C1 segment of cervical spinal cord (tissue), 14 donors: Measurements from ENCODE around the gene U2AF1.
"Not testable (repeated sequence)": the region's sequence is repeated elsewhere in the genome, so short reads cannot be mapped to it uniquely, and the experiment has no call there.

ENCODE experiments used
- DNase-seq, 14 donors: peaks; one replicate each; lab custom pipeline; 2025; lab: John Stamatoyannopoulos, UW

U2AF1 gene, protein sequence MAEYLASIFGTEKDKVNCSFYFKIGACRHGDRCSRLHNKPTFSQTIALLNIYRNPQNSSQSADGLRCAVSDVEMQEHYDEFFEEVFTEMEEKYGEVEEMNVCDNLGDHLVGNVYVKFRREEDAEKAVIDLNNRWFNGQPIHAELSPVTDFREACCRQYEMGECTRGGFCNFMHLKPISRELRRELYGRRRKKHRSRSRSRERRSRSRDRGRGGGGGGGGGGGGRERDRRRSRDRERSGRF

GRCh38 chr21:43106965-43107793, at the start of gene U2AF1:
TSS of gene U2AF1 (minus strand) at chr21:43107570. CDS start at chr21:43107494, 76 bp downstream.
- DNase-seq = not testable (repeated sequence)

DNA sequence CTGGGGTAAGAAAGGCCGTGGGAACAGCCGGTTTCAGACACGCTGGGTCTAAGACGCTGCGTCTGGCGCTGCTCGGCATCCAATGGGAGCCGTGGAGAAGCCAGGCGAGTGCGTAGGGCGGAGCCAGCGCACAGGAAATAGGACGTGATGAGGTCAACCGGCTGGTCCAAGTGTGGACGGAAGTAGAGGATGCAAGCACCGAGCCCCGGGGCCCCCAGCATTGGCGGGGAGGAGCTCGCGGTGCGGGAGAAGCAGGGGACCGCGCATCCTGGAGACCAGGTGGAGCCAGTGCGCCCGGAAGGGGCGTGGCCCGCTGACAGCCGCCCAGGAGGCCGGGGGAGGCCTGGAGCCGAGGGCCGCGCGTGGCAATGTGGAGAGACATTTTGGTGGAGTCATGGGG, 46.2 kb upstream of the U2AF1 start:
- DNase-seq = not testable (repeated sequence)

- not testable (repeated sequence) for DNase-seq
Observed at GRCh38 chr21:43149344-43149743, 42.0 kb upstream of the U2AF1 start.

DNA sequence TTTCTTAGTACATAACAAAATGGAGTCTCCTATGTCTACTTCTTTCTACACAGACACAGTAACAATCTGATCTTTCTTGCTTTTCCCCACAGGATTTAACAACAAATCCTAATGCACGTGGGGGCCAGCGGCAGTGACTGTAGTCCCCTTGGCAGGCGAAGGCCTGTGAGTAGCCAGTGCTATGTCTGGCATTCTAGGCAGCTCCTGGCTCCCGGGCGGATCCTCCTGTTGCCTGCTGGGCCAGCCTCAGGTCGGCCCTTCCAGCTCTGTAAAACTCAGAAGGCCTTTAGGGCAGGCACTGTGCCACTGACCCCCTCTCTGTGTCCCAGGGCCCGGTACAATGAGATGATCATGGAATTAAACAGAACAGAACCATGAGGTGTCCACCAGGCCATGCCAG, 40.6 kb upstream of the U2AF1 start:
- DNase-seq = not testable (repeated sequence)

DNA sequence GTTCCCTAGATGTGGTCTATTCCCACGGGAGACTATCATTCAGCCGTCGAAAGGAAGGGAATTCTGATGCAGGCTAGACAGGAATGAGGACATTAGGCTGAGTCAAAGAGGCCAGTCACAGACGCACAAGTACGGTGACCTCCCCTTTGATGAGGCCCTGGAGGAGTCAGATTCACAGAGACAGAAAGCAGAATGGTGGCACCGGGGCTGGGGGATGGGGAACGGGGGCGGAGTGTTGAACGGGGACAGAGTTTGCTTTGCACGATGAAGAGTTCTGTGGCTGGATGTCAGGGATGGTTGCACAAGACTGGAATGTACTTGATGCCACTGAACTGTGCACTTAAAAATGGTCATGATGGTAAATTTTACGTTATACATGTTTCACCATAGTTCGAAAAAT, 39.3 kb upstream of the U2AF1 start:
- not testable (repeated sequence) for DNase-seq

- not testable (repeated sequence) for DNase-seq
Observed at GRCh38 chr21:43141407-43141806, 34.0 kb upstream of the U2AF1 start.

GRCh38 chr21:43138944-43139343, 31.6 kb upstream of the U2AF1 start:
- DNase-seq = not testable (repeated sequence)

- not testable (repeated sequence) for DNase-seq
Observed at GRCh38 chr21:43134520-43134919, 27.1 kb upstream of the U2AF1 start.

- DNase-seq = not testable (repeated sequence)
Observed at GRCh38 chr21:43130094-43130493, 22.7 kb upstream of the U2AF1 start.

- not testable (repeated sequence) for DNase-seq
Observed at GRCh38 chr21:43115956-43116355, 8.6 kb upstream of the U2AF1 start.

DNA sequence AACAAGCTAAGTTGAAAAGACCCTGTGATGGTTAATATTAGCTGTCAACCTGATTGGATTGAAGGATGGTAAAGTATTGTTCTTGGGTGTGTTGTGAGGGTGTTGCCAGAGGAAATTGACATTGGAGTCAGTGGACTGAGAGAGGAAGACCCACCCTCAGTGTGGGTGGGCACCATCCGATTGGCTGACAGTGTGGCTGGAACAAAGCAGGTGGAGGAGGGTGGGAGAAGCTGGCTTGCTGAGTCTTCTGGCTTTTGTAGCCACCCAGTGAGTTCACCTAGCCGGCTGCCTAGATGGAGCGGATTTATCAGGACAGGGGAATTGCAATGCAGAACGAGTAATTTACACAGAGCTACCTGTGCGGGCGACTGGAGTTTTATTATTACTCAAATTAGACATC, 7.1 kb upstream of the U2AF1 start:
- not testable (repeated sequence) for DNase-seq

DNA sequence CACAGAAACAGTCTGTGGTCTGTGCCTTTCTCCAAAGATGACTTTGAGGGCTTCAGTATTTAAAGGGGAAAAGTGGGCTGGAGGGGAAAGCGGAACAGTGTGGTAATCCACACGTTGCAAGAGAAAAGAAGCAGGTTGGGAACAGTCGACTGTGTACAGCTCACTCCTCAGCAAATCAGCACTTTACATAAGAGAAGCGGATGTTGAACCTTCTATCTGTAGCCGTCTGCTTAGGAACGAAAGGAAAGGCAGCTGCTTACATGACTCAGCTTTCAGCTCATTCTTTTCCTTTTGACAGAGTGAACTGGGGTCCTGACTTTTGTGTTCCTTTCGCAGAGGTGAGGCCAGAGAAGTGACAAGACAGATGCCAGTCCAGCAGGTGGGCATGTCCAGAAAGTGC, 1.6 kb upstream of the U2AF1 start:
- not testable (repeated sequence) for DNase-seq

- not testable (repeated sequence) for DNase-seq
Observed at GRCh38 chr21:43108177-43108576, 807 bp upstream of the U2AF1 start.

- not testable (repeated sequence) for DNase-seq
Observed at GRCh38 chr21:43107794-43108137, 396 bp upstream of the U2AF1 start.

DNA sequence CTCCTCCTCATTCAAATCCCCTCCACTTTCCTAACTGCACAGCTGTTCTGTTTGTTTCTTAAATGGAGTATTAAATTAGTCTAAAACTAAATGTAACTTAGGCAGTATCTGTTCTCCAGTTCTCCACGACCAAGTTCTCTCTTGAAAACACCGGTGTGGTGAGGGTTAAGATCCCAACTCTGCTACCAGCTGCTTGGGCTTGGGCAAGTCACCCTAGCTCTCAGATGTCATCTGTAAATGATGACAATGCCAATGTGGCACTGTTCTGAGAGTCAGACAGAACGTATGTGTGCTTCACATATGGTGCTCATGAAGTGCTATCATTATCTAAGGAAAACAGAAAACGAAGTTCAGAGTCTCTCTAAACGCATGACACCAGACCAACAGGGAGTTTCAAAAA, 2.7 kb downstream of the U2AF1 start:
- not testable (repeated sequence) for DNase-seq

DNA sequence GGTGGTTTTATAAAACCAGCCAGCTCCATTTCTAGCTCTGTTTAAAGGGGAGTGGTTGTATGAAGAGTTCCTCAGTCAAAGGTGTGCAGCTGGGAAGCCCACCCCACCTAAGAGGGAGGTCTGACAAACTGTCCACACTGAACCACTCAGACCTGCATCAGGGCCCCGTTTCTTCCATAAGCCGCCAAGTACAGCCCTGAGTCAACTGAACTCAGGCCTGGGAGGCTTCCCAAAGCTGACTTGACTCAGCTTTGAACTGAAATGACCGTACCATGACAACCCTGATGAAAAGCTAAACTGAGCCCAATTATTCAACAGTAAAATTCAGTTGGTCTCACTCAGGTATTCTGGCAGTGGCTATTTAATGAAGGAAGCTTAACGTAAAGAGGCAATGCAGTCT, 5.1 kb downstream of the U2AF1 start:
- DNase-seq = not testable (repeated sequence)

DNA sequence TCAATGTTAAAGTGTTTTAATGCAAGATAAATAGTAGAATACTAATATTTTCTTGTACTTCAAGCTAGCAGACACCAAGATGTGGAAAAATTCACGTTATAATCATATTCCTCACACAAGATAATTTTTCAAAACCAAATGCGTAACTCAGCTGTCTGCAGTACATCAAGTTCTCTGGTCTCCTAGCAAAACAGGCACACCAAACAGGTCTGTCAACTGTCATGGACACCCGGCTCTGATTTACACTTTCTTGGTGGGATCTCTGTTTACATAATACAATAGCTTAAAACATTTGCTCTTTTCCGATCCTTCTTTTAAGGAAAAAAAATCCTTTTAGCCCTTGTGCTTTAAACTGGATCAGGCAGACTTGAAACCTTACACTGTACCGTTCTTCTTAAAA, 5.7 kb downstream of the U2AF1 start:
- not testable (repeated sequence) for DNase-seq

GRCh38 chr21:43101000-43101399, 6.4 kb downstream of the U2AF1 start:
- not testable (repeated sequence) for DNase-seq

DNA sequence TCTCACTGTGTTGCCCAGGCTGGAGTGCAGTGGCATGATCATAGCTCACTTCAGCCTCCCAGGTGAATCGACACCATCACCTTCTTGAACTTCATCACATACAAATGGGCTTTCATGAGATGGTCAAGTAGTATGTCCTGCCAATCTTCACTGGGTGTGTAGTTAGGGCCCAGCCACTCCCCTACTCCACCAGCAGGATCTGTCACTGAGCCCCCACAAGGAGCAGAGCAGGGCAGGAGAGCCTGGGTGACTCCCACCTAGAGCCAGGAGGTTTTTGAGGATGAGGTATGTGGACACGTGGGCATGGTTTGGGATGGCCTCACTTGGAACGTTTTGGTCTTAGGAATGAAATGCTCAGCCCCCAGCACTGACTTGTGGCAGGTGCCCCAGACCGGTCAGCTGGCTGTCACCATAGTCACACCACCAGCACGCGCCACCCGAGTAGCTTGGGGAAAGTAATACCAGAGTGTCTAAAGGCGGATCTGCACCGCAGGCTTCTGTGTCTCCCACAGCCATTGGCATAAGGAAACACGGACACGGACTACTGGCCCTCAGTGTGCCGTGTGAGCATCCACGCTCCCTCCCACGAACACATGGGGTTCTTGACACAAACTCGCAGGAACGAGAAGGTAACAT, 15.3 kb downstream of the U2AF1 start:
- DNase-seq = not testable (repeated sequence)

- DNase-seq = not testable (repeated sequence)
Observed at GRCh38 chr21:43090947-43091346, 16.4 kb downstream of the U2AF1 start.

- DNase-seq = not testable (repeated sequence)
Observed at GRCh38 chr21:43089463-43089862, 17.9 kb downstream of the U2AF1 start.

DNA sequence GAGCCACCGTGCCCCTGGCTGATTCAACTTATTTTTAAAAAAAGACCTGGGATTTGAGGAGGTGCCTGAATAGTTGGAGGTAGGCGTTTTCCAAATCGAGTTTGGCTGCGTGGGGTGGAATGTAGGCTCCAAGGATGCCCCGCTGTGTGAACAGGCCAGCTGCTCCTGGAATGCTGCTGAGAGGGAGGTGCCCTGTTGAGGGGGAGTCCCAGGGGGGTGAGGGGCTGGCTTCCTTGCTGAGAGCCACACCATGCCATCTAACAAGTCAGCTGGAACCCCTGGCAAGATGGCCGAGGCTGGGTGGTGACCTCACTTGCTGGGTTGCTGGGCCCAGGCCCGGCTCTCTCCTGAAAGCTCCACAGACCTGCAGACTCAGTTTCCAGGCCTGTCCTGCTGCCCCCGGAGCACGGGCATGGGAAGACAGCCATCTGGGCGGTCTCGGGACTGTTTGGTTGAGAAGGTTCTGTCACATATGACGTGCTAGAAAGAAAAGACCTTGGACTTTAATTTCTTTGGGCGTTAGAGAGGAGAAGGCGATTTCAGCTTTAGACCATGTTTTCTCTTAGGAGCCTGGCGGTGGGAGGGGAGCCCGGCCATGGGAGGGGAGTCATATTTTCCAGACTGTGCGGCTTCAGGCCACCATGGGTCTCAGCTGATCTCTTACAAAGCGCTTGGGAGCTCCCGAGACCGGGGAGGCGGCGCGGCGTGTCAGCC, 24.6 kb downstream of the U2AF1 start:
- DNase-seq = not testable (repeated sequence)
